Stimulated activated CD8-positive, alpha-beta memory T cell treated with anti-CD3 and anti-CD28 coated beads, Interleukin-4, amount 100 ng/mL, for 48 hours (primary cell): ENCODE data around the gene ITGA7.
"Not testable (repeated sequence)": the region's sequence is repeated elsewhere in the genome, so short reads cannot be mapped to it uniquely, and the experiment has no call there.

Experiments
- DNase-seq: peaks from one replicate; pipeline ENCODE4 v3.0.0-alpha.2; 2020

Gene ITGA7

DNA sequence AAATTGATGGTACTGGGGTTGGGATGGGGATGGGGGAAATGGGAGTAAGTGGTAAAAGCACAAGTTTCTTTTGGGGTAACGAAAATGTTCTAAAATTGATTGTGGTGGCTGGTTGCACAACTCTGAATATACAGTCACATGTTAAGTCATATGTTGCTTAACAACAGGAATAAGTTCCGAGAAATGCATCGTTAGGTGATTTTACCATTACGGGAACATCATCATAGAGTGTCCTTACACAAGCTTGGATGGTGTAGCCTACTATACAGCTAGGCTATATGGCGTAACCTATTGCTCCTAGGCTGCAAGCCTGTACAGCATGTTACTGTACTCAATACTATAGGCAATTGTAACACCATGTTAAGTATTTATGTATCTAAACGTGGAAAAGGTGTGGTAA is 31.0 kb downstream of the ITGA7 start:
- DNase-seq = no peak

DNA sequence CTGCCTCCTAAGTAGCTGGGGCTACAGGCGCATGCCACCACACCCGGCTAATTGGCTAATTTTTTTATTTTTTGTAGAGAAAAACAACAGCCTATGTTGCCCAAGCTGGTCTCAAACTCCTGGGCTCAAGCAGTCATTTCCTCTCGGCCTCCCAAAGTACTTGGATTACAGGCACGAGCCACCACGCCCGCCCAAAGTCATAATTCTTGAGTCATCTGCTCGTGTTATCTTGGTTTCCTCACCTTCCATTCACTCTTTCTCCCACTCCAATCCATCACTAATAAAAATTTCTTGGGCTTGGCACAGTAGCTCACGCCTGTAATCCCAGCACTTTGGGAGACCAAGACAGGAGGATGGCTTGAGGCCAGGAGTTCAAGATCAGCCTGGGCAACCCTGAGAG is 32.0 kb downstream of the ITGA7 start:
- no peak for DNase-seq

DNA sequence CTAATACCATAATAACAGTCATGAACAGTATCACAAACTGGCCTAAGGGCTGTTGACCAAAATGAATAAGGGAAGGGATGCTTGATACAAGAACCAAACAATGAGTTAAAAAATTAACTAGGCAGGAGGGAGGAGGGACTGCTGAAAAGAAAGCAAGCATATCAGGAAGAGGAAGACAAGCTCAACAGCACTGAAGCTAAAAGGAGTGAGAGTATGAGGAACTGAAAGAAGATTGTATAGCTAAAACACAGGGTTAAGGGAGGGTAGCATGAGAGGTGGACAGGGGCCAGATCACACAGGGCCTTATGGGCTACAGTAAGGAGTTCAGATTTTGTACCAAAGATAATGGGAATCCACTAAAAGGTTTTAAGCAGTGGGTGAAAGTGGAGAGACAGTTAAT is 34.1 kb downstream of the ITGA7 start:
- no peak for DNase-seq

GRCh38 chr12:55671746-55672145 is 36.0 kb downstream of the ITGA7 start:
- DNase-seq = no peak

DNA sequence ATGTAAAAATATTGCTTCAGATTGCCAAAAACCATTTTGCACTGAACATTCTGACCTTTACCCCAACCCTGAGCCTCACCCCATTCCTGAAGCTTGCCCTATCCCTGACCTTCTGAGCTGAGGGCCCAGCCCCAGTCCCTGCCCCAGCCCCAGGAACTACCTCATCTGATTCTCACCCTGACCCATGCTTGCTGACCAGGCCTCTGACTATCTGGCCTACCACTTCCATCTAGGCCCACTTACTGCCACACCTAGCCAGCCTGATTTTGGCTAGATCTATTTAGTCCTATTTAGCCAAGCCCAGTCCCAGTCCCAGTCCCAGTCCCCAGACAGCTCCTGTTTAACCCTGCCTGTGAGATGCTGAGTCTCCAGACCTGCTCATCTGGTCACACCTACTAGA is 37.4 kb downstream of the ITGA7 start:
- DNase-seq = peak; percentile 17

DNA sequence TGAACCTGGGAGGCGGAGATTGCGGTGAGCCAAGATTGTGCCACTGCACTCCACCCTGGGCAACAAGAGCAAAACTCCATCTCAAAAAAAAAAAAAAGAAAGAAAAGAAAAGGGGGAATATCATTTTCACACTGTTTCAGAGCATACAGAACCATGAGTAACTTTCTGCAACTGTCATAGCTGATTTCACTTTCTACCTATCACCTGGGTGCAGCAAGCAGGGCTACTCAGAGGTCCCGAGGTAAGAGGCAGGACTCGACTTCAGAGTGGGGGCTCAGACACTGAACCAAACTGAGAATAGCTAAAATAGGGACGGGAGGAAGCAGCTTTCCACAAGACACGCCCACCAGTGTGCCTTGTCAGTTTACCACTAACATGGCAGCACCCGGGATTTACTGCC is 41.2 kb downstream of the ITGA7 start:
- DNase-seq = no peak

DNA sequence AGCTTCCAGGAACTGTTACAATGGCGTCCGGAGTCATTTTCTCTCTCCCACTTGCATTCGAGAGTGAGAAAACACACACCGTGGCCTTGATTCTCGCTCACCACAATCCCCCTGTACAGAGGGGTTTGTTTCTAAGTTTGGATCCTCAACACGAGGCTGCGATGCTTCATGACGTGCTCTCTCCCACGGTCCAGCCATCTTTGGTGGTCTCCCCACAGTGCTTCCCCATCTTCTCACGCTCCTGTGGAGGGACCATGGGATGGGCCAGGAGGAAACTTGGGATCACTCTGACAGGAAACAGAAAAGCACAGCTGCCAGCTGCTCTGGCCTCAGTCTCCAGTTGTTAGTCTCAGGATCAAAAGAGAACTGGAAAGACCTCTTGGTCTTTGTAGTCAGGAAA is 42.9 kb downstream of the ITGA7 start:
- DNase-seq = no peak

DNA sequence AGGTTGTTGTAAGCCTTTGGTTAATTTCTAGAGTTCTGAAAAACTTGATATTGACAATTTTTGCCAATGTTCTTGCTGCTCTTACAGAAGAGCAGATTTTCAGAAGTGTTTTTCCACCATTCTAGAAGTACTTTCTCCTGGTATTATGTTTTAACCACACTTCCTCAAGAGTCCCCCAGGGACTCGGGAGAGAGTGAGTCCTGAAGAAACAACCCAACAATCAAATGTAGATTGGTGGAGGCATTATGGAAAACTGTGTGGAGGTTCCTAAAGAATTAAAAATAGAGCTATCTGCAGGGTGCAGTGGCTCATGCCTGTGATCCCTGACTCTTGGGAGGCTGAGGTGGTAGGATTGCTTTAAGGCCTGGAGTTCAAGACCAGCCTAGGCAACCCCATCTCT is 44.3 kb downstream of the ITGA7 start:
- DNase-seq = no peak

DNA sequence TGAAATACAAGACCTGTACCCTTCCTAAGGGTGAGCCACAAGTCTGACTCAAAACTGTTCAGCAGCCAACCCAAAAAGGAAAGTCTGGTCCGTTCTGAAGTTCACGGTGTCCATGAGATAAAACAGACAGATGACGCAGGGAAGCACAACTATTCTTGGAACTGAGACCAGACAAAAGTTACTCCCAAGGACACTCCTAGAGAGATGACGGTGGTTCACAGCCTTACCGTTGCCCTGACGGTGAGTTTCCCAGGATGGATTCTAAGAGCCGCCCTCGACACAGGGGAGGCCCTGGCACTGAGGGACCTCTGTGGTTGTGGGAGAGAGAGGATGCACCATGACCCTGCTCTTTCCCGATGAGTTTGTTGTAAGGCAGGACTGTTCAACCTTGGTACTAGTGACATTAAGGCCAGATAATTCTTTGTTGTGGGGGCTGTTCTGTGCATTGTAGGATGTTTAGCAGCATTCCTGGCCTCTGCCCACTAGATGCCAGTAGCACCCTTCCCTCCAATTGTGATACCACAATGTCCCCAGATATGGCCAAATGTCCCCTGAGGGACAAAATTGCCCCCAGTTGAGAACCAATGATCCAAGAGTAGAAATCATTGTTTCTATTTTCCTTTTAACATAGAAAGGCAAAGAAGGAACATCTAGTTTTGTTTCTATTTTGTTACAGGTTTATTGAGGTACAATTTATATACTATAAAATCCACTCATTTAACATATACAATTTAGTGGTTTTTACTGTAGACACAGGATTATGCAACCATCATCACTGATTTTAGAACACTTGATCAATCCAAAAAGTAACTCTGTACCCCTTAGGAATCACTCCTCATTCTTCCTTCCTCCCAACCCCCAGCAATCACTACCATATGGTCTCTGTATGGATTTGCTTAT is 48.0 kb downstream of the ITGA7 start:
- DNase-seq = no peak

DNA sequence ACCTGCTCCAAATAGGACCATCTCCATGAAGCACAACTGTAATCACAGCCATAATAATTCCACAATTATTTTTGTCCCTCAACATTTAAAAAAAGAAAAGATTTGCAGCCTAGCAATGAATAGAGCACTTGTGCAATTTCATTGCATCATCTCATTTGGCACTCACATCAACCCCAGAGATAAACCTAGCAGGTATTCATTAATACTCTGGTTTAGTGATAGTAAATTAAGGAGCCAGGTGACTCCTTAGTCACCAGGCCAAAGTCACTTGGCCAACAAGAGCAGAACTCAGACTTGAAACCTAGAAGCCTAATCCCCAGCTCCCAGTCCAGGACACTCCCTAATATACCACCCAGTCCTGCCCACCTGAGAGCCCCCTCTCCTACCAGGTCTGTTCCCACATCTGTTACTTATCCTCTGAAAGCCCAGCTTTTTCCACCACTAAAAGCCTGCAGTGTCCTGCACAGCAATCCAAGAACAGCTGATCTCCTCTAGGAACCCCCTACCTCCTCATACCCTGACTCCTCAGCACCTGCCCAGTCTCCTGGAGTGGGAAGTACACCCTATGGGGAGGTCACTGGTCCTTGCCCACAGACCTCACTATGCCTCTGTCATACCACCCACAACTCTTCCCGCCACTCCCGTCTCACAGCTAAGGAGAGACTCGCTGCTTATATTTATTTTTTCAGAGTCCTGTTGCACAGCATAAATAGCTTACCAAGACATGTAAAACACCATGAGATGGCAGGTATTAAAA is 48.9 kb downstream of the ITGA7 start:
- peak; percentile 14 for DNase-seq

- DNase-seq = no peak
Measured at GRCh38 chr12:55658212-55658611, 49.5 kb downstream of the ITGA7 start.

- DNase-seq = no peak
Measured at GRCh38 chr12:55657212-55657611, 50.5 kb downstream of the ITGA7 start.

- DNase-seq = no peak
Measured at GRCh38 chr12:55654511-55655214, 53.0 kb downstream of the ITGA7 start.

- DNase-seq = no peak
Measured at GRCh38 chr12:55653031-55653430, 54.7 kb downstream of the ITGA7 start.

DNA sequence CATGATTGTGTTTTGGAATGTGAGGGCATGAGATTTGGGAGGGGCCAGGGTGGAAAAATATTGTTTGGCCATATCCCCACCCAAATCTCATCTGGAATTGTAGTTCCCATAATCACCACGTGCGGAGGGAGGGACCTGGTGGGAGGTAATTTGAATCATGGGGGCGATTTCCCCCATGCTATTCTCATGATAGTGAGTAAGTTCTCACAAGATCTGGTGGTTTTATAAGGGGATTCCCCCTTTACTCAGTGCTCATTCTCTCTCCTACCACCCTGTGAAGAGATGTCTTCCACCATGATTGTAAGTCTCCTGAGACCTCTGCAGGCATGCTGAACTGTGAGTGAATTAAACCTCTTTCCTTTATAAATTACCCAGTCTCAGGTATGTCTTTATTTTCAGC is 55.4 kb downstream of the ITGA7 start:
- peak; percentile 39 for DNase-seq

DNA sequence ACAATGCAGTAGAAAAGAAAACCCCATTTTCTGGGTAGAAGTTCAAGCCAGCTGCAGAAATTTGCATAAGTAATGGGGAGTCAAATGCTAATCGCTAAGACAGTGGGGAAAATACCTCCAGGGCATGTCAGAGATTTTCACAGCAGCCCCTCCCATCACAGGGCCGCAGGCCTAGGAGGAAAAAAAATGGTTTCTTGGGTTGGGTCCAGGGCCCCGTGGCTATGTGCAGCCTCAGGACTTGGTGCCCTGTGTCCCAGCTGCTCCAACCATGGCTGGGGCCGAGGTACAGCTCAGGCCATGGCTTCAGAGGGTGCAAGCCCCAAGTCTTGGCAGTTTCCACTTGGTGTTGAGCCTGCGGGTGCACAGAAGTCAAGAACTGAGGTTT is 56.4 kb downstream of the ITGA7 start:
- DNase-seq = no peak

- DNase-seq = not testable (repeated sequence)
Measured at GRCh38 chr12:55650620-55651298, 56.9 kb downstream of the ITGA7 start.

DNA sequence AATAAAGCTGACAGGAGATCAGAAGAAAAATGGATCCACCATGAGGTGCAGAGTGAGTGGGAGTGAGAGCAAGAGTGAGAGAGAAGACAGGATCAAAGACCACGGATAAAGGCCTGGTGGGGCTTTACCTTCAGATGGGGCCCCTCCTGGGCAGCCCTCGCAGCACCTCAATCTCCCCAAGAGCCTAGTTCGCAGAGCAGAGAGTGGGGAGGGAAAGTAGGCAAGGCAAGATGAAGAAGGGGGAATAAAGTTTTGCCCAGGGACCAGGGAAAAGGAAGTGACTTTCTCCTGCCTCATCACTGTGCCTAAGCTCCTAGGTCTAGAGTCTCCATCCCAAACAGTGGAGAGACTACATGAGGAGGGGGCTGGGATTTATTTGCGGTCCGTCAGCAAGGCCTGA is 60.7 kb downstream of the ITGA7 start:
- DNase-seq = no peak

GRCh38 chr12:55644591-55644990 is 63.1 kb downstream of the ITGA7 start:
- DNase-seq = no peak

- DNase-seq = peak; percentile 40
Measured at GRCh38 chr12:55642669-55643068, 65.0 kb downstream of the ITGA7 start.

DNA sequence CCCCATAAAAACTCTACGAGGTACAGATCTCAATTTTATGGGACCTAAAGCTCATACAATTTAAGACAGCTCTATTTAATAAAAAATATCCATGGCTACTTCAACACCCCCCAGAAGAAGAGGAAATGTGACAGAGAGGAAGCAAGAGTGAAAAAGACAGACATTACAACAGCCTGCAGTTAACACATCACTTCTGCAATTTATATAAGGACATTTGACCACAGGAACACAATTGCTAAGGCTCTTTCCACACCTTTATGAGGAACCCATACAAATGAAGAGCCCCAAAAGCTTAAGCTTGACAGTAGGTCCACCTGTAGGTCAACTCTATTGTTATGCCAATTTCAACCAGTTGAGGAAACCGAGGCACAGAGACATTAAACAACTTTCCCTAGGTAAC is 65.4 kb downstream of the ITGA7 start:
- DNase-seq = no peak

- no peak for DNase-seq
Measured at GRCh38 chr12:55641595-55641994, 66.1 kb downstream of the ITGA7 start.

GRCh38 chr12:55637467-55637866 is 70.2 kb downstream of the ITGA7 start:
- peak; percentile 43 for DNase-seq
